HG03354 (cell line): ENCODE data around the gene SAFB.

Experiments
- ATAC-seq: cut with Tn5 transposase; IDR thresholded peaks from one replicate; pipeline ENCODE4 v1.9.1; 2021; ENCODE audit warnings: mild to moderate bottlenecking; ENCODE audit not compliant: unreplicated experiment, poor library complexity, severe bottlenecking

Gene SAFB

GRCh38 chr19:5623397-5624017 is 624 bp downstream of the SAFB start:
- peak; percentile 15 for ATAC-seq

GRCh38 chr19:5624018-5624663 is 1.3 kb downstream of the SAFB start:
- no peak for ATAC-seq

GRCh38 chr19:5624741-5625278 is 1.9 kb downstream of the SAFB start:
- ATAC-seq: no peak

- ATAC-seq: no peak
Observed at GRCh38 chr19:5625641-5626040, 2.8 kb downstream of the SAFB start.

- no peak for ATAC-seq
Observed at GRCh38 chr19:5627395-5627904, 4.6 kb downstream of the SAFB start.

GRCh38 chr19:5628461-5628860 is 5.6 kb downstream of the SAFB start:
- ATAC-seq: no peak

GRCh38 chr19:5628919-5629481 is 6.1 kb downstream of the SAFB start:
- ATAC-seq: no peak

- ATAC-seq: no peak
Observed at GRCh38 chr19:5631567-5632240, 8.8 kb downstream of the SAFB start.

GRCh38 chr19:5632241-5632612 is 9.3 kb downstream of the SAFB start:
- ATAC-seq: no peak

GRCh38 chr19:5632657-5633056 is 9.8 kb downstream of the SAFB start:
- no peak for ATAC-seq

- no peak for ATAC-seq
Observed at GRCh38 chr19:5635427-5635826, 12.5 kb downstream of the SAFB start.

- no peak for ATAC-seq
Observed at GRCh38 chr19:5637971-5638370, 15.1 kb downstream of the SAFB start.

GRCh38 chr19:5641171-5641570 is 18.3 kb downstream of the SAFB start:
- ATAC-seq: no peak

GRCh38 chr19:5642204-5642603 is 19.3 kb downstream of the SAFB start:
- no peak for ATAC-seq

- no peak for ATAC-seq
Observed at GRCh38 chr19:5643060-5643459, 20.2 kb downstream of the SAFB start.

GRCh38 chr19:5644037-5644436 is 21.2 kb downstream of the SAFB start:
- no peak for ATAC-seq

- ATAC-seq: no peak
Observed at GRCh38 chr19:5645409-5645808, 22.5 kb downstream of the SAFB start.

- no peak for ATAC-seq
Observed at GRCh38 chr19:5646703-5647102, 23.8 kb downstream of the SAFB start.

GRCh38 chr19:5648464-5648863 is 25.6 kb downstream of the SAFB start:
- no peak for ATAC-seq

- ATAC-seq: no peak
Observed at GRCh38 chr19:5651361-5651760, 28.5 kb downstream of the SAFB start.
